KBM-7 (cell line): ENCODE data around the gene FIBCD1.
"Not testable (repeated sequence)": the region's sequence is repeated elsewhere in the genome, so short reads cannot be mapped to it uniquely, and the experiment has no call there.

Experiments
- DNase-seq: peaks from one replicate; pipeline ENCODE4 v3.0.0-alpha.2; 2015
- in situ Hi-C: fragments of 300-500 bp; cut with MboI; formaldehyde crosslinking; loops from 2 replicates; pipeline ENCODE4 v1.14.3; 2020; ENCODE audit warnings: low sequenced_read_pairs, low pct_unique_long_range_greater_than_20kb, mixed read lengths

Gene FIBCD1

GRCh38 chr9:130975156-130975555 is 36.1 kb upstream of the FIBCD1 start:
- DNase-seq: no peak
- in situ Hi-C loops: no loop called here

- DNase-seq: no peak
- in situ Hi-C loops: no loop called here
Measured at GRCh38 chr9:130974697-130975096, 35.6 kb upstream of the FIBCD1 start.

GRCh38 chr9:130973686-130974281 is 34.7 kb upstream of the FIBCD1 start:
- DNase-seq: no peak
- in situ Hi-C loops: no loop called here

GRCh38 chr9:130972957-130973685 is 34.1 kb upstream of the FIBCD1 start:
- in situ Hi-C loops: no loop called here
- DNase-seq: no peak

GRCh38 chr9:130972277-130972956 is 33.4 kb upstream of the FIBCD1 start:
- in situ Hi-C loops: no loop called here

GRCh38 chr9:130971294-130971849 is 32.3 kb upstream of the FIBCD1 start:
- DNase-seq: no peak
- in situ Hi-C loops: no loop called here

More at GRCh38 chr9:130972277-130972956, 33.4 kb upstream of the FIBCD1 start:
- DNase-seq: no peak

- DNase-seq: no peak
- in situ Hi-C loops: no loop called here
Measured at GRCh38 chr9:130970855-130971254, 31.8 kb upstream of the FIBCD1 start.

- no peak for DNase-seq
Measured at GRCh38 chr9:130970052-130970451, 31.0 kb upstream of the FIBCD1 start.

GRCh38 chr9:130965680-130966079 is 26.6 kb upstream of the FIBCD1 start:
- no peak for DNase-seq
- in situ Hi-C loops: no loop called here

More at GRCh38 chr9:130970052-130970451, 31.0 kb upstream of the FIBCD1 start:
- in situ Hi-C loops: no loop called here

- in situ Hi-C loops: no loop called here
- no peak for DNase-seq
Measured at GRCh38 chr9:130963916-130964315, 24.9 kb upstream of the FIBCD1 start.

GRCh38 chr9:130963337-130963908 is 24.4 kb upstream of the FIBCD1 start:
- no peak for DNase-seq
- in situ Hi-C loops: no loop called here

GRCh38 chr9:130962418-130963316 is 23.6 kb upstream of the FIBCD1 start:
- in situ Hi-C loops: no loop called here
- no peak for DNase-seq

GRCh38 chr9:130961511-130962300 is 22.7 kb upstream of the FIBCD1 start:
- in situ Hi-C loops: no loop called here
- no peak for DNase-seq

- in situ Hi-C loops: no loop called here
- DNase-seq: no peak
Measured at GRCh38 chr9:130960522-130961378, 21.7 kb upstream of the FIBCD1 start.

GRCh38 chr9:130959809-130960334 is 20.8 kb upstream of the FIBCD1 start:
- in situ Hi-C loops: no loop called here
- DNase-seq: no peak

- in situ Hi-C loops, DNase-seq: not testable (repeated sequence)
Measured at GRCh38 chr9:130958564-130958963, 19.5 kb upstream of the FIBCD1 start.
